Panc1 (cell line): Measurements from ENCODE around the gene GSTM1. TPM values are rescaled to one million over a fixed set of nuclear protein-coding genes. Genes with fewer than 3 reads are reported as not detected.
"Not testable (repeated sequence)": the region's sequence is repeated elsewhere in the genome, so short reads cannot be mapped to it uniquely, and the experiment has no call there.

Experiments used
- ATAC-seq: fragments of 200-7000 bp; cut with Tn5 transposase; 2 replicates; pipeline ENCODE4 v1.9.1; 2020; ENCODE audit warnings: mild to moderate bottlenecking, moderate library complexity
- BruUV-seq: library from RNA; stranded (reverse); fragments of 400-500 nt; replicated peaks from 2 replicates; lab custom pipeline; 2021; lab: Mats Ljungman, UMichigan
- CTCF ChIA-PET: fragments of 300-600 bp; sonication (Branson Sonifier 250); formaldehyde crosslinking; loops from one replicate; lab custom pipeline; 2022; ENCODE audit warnings: antibody characterized with exemption; lab: Charles Lee
- POLR2A ChIA-PET: fragments of 300-600 bp; sonication (Branson Sonifier 250); formaldehyde crosslinking; loops from one replicate; lab custom pipeline; 2022; ENCODE audit warnings: antibody characterized with exemption; lab: Charles Lee
- DNase-seq: peaks from one replicate; pipeline ENCODE4 v3.0.0-alpha.2; 2010; ENCODE audit warnings: low read depth, low spot score
- H3K27ac ChIP-seq: 2 replicates; pipeline ENCODE4 v1.5.1; 2011; ENCODE audit warnings: mild to moderate bottlenecking, low read length, inconsistent platforms
- H3K27me3 ChIP-seq: fragments of 200-500 bp; sonication (Bioruptor generic); 2 replicates; pipeline ENCODE4 v1.6.0; 2014; ENCODE audit warnings: low read length, inconsistent platforms; ENCODE audit not compliant: control insufficient read depth, insufficient read depth
- H3K36me3 ChIP-seq: fragments of 200-500 bp; sonication (Bioruptor generic); 2 replicates; pipeline ENCODE4 v1.5.1; 2014; ENCODE audit warnings: inconsistent platforms, mild to moderate bottlenecking, low read length, moderate library complexity; ENCODE audit not compliant: control insufficient read depth, insufficient read depth
- H3K4me1 ChIP-seq: 2 replicates; pipeline ENCODE4 v1.5.1; 2011; ENCODE audit warnings: inconsistent platforms, mild to moderate bottlenecking, low read length, moderate library complexity; ENCODE audit not compliant: control insufficient read depth, insufficient read depth
- H3K4me3 ChIP-seq, 2 experiments: 2 replicates each; pipeline ENCODE4 v1.5.1; 2011 to 2012; ENCODE audit warnings: low read depth in 2 of 2, low read length in 2 of 2, mild to moderate bottlenecking in 2 of 2, inconsistent platforms in 1 of 2, moderate library complexity in 1 of 2
- H3K9me3 ChIP-seq: fragments of 200-500 bp; sonication (Bioruptor generic); 2 replicates; pipeline ENCODE4 v1.5.1; 2014; ENCODE audit warnings: low read depth, mild to moderate bottlenecking, inconsistent platforms, low read length, moderate library complexity; ENCODE audit not compliant: control insufficient read depth, insufficient read depth
- CTCF ChIP-seq: fragments of 450-650 bp; IDR thresholded peaks from 2 replicates; pipeline ENCODE4 v1.5.1; 2017; ENCODE audit warnings: mild to moderate bottlenecking
- POLR2AphosphoS5 ChIP-seq: IDR thresholded peaks from 2 replicates; pipeline ENCODE4 v1.6.1; 2012; ENCODE audit warnings: mild to moderate bottlenecking, low read depth, low read length, moderate library complexity
- REST ChIP-seq, 2 experiments: IDR thresholded peaks; 2 replicates each; pipeline ENCODE4 v1.6.1; 2011 to 2012; ENCODE audit warnings: low read depth in 2 of 2, control low read depth in 1 of 2, low read length in 1 of 2, mild to moderate bottlenecking in 1 of 2, moderate library complexity in 1 of 2; ENCODE audit not compliant: insufficient read depth in 1 of 2
- SIN3A ChIP-seq: IDR thresholded peaks from 2 replicates; pipeline ENCODE4 v1.6.1; 2012; ENCODE audit warnings: low read depth, mild to moderate bottlenecking, low read length, moderate library complexity, borderline replicate concordance; ENCODE audit not compliant: insufficient read depth
- TCF7L2 ChIP-seq: IDR thresholded peaks from 2 replicates; pipeline ENCODE4 v1.6.1; 2011; ENCODE audit warnings: mild to moderate bottlenecking, low read depth, low read length, inconsistent platforms
- in situ Hi-C: cut with HindIII; loops from 2 replicates; pipeline ENCODE4 v1.10.0; 2016; ENCODE audit warnings: low sequenced_read_pairs, low pct_unique_long_range_greater_than_20kb
- intact Hi-C: fragments of 100-400 bp; cut with micrococcal nuclease; formaldehyde crosslinking; loops from one replicate; pipeline ENCODE4 v1.10.0; 2022; ENCODE audit not compliant: unreplicated experiment
- total RNA-seq: library from RNA; stranded (reverse); gene quantifications from one replicate; pipeline ENCODE4 v1.2.1, GENCODE V29; 2021; ENCODE audit not compliant: unreplicated experiment

GSTM1 gene
- total RNA-seq, 1 experiment from 2014 or later = not detected

- ChIA-PET POLR2A (interaction anchor here (0.6 kb wide), 1 partner anchor 157 kb away, joined by 4 read pairs; no protein-coding TSS in a partner anchor), CTCF (no interaction called here)
- Histone ChIP-seq H3K36me3 (no peaks in the 10 kb centered on the region), H3K4me3 (no peak overlapping the region), H3K27ac (no peak overlapping the region), H3K4me1 (no peaks in the 10 kb centered on the region), H3K27me3 (no peaks in the 10 kb centered on the region), H3K9me3 (no peaks in the 10 kb centered on the region)
- no TSS peak for BruUV-seq
- in situ Hi-C loops = no loop called here
- no peak for DNase-seq
- no peak for ATAC-seq
- intact Hi-C loops = no loop called here
- TF ChIP-seq SIN3A = no peak
- no peak for TF ChIP-seq REST (IDR thresholded peaks at IDR 0.05; ENCODE audit: insufficient read depth in 1 of 2, low read depth in 2 of 2, low read length in 1 of 2)
- TF ChIP-seq POLR2AphosphoS5 = no peak
These were observed 18.2 kb upstream of the GSTM1 start for GRCh38 chr1:109669246-109669948.

- H3K4me1 ChIP-seq, H3K27me3 ChIP-seq, BruUV-seq, H3K27ac ChIP-seq, in situ Hi-C loops, CTCF ChIA-PET, DNase-seq, H3K9me3 ChIP-seq, ATAC-seq, intact Hi-C loops, H3K36me3 ChIP-seq, H3K4me3 ChIP-seq: not testable (repeated sequence)
- POLR2A ChIA-PET = interaction anchor here (0.6 kb wide), 1 partner anchor 157 kb away, joined by 4 read pairs; no protein-coding TSS in a partner anchor
These were observed 17.7 kb upstream of the GSTM1 start for GRCh38 chr1:109669949-109670302.

- intact Hi-C loops (no loop called here), in situ Hi-C loops (no loop called here)
- Histone ChIP-seq H3K27ac (no peak overlapping the region), H3K4me3 (no peak overlapping the region), H3K4me1 (no peaks in the 10 kb centered on the region), H3K27me3 (no peaks in the 10 kb centered on the region), H3K9me3 (no peaks in the 10 kb centered on the region), H3K36me3 (no peaks in the 10 kb centered on the region)
- no TSS peak for BruUV-seq
- ChIA-PET CTCF (interaction anchor here (0.6 kb wide), 1 partner anchor 141 kb away, joined by 3 read pairs; no protein-coding TSS in a partner anchor), POLR2A (interaction anchor here (0.6 kb wide), 1 partner anchor 61 kb away, joined by 5 read pairs; no protein-coding TSS in a partner anchor)
- TF ChIP-seq SIN3A (no peak), POLR2AphosphoS5 (no peak), REST (IDR thresholded peaks at IDR 0.05; ENCODE audit: insufficient read depth in 1 of 2, low read depth in 2 of 2, low read length in 1 of 2) (no peak), CTCF (no peak), TCF7L2 (no peak)
- no peak for ATAC-seq
- DNase-seq = no peak
These were observed 16.6 kb upstream of the GSTM1 start for GRCh38 chr1:109671067-109671466.

- H3K36me3 ChIP-seq, in situ Hi-C loops, H3K9me3 ChIP-seq, BruUV-seq, H3K4me3 ChIP-seq, H3K27me3 ChIP-seq, H3K4me1 ChIP-seq, CTCF ChIA-PET, POLR2A ChIA-PET, intact Hi-C loops, DNase-seq, ATAC-seq, H3K27ac ChIP-seq: not testable (repeated sequence)
These were observed 13.8 kb upstream of the GSTM1 start for GRCh38 chr1:109673861-109674260.
